PC-9 (cell line): ENCODE results near the gene KIAA1328.

ENCODE experiments used
- CTCF ChIP-seq: fragments of 200-600 bp; sonication (generic); conservative IDR thresholded peaks from 2 replicates; pipeline ENCODE4 v1.6.1; 2017; ENCODE audit warnings: mixed run types, antibody characterized with exemption, mild to moderate bottlenecking, moderate library complexity
- EZH2 ChIP-seq: fragments of 200-600 bp; sonication (generic); IDR thresholded peaks from 2 replicates; pipeline ENCODE4 v1.8.0; 2017; ENCODE audit warnings: antibody characterized with exemption, low read depth

- TF ChIP-seq CTCF (no peak), EZH2 (no peak)
Observed at GRCh38 chr18:36903215-36903928, 74.4 kb downstream of the KIAA1328 start.
